GM23338 (cell line): ENCODE results near the gene FILIP1L.

Source experiments
- EZH2 ChIP-seq: fragments of 200-600 bp; sonication (generic); IDR thresholded peaks from one replicate; pipeline ENCODE4 v1.8.0; 2017; ENCODE audit warnings: antibody characterized with exemption, mild to moderate bottlenecking, low read depth; ENCODE audit not compliant: unreplicated experiment
- EZH2phosphoT487 ChIP-seq: fragments of 200-600 bp; sonication (generic); IDR thresholded peaks from one replicate; pipeline ENCODE4 v1.8.1; 2018; ENCODE audit warnings: antibody characterized with exemption; ENCODE audit not compliant: unreplicated experiment
- POLR2AphosphoS5 ChIP-seq: IDR thresholded peaks from 2 replicates; pipeline ENCODE4 v1.6.1; 2016; ENCODE audit warnings: antibody characterized with exemption, low read depth
- TF ChIP-seq, protein P1 (sequence below), 2 experiments: fragments of 200-600 bp in 1 of 2; sonication (generic) in 1 of 2; conservative IDR thresholded peaks; 2 replicates each; pipeline versions ENCODE4 v1.5.1 to v1.6.1; 2016 to 2017; ENCODE audit warnings: antibody characterized with exemption in 2 of 2, low read depth in 2 of 2, mild to moderate bottlenecking in 2 of 2, moderate library complexity in 1 of 2
- TF ChIP-seq, protein P2 (sequence below): IDR thresholded peaks from one replicate; pipeline ENCODE4 v1.6.1; 2018; ENCODE audit warnings: antibody characterized with exemption; ENCODE audit not compliant: unreplicated experiment

DNA sequence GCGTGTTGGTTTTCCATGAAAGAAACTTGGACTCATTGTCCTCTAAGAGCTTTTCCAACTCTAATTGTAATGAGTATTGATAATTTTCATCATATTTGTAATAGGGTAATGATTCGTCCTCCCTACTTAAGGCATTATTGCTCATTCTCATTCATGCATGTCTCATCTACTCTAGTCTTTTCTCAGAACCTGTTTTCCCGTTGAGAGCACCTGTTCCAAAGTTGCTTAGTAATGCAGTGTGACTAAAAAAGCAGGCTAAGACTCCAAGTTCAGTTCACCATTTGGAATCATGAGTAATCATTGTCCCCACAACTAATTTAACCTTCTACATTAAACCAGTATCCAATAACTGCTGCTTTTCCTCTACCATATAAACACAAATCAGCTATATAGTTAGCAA, 84.0 kb downstream of the FILIP1L start:
- TF ChIP-seq, protein P1, sequence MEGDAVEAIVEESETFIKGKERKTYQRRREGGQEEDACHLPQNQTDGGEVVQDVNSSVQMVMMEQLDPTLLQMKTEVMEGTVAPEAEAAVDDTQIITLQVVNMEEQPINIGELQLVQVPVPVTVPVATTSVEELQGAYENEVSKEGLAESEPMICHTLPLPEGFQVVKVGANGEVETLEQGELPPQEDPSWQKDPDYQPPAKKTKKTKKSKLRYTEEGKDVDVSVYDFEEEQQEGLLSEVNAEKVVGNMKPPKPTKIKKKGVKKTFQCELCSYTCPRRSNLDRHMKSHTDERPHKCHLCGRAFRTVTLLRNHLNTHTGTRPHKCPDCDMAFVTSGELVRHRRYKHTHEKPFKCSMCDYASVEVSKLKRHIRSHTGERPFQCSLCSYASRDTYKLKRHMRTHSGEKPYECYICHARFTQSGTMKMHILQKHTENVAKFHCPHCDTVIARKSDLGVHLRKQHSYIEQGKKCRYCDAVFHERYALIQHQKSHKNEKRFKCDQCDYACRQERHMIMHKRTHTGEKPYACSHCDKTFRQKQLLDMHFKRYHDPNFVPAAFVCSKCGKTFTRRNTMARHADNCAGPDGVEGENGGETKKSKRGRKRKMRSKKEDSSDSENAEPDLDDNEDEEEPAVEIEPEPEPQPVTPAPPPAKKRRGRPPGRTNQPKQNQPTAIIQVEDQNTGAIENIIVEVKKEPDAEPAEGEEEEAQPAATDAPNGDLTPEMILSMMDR (conservative IDR thresholded peaks at IDR 0.05; ENCODE audit: low read depth in 2 of 2), result no peak
- TF ChIP-seq EZH2 (no peak), POLR2AphosphoS5 (no peak), EZH2phosphoT487 (no peak)
- TF ChIP-seq, protein P2, sequence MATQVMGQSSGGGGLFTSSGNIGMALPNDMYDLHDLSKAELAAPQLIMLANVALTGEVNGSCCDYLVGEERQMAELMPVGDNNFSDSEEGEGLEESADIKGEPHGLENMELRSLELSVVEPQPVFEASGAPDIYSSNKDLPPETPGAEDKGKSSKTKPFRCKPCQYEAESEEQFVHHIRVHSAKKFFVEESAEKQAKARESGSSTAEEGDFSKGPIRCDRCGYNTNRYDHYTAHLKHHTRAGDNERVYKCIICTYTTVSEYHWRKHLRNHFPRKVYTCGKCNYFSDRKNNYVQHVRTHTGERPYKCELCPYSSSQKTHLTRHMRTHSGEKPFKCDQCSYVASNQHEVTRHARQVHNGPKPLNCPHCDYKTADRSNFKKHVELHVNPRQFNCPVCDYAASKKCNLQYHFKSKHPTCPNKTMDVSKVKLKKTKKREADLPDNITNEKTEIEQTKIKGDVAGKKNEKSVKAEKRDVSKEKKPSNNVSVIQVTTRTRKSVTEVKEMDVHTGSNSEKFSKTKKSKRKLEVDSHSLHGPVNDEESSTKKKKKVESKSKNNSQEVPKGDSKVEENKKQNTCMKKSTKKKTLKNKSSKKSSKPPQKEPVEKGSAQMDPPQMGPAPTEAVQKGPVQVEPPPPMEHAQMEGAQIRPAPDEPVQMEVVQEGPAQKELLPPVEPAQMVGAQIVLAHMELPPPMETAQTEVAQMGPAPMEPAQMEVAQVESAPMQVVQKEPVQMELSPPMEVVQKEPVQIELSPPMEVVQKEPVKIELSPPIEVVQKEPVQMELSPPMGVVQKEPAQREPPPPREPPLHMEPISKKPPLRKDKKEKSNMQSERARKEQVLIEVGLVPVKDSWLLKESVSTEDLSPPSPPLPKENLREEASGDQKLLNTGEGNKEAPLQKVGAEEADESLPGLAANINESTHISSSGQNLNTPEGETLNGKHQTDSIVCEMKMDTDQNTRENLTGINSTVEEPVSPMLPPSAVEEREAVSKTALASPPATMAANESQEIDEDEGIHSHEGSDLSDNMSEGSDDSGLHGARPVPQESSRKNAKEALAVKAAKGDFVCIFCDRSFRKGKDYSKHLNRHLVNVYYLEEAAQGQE, result no peak
